ENCODE results near the gene CC2D2A. TPM values are rescaled to one million over a fixed set of nuclear protein-coding genes. Genes with fewer than 3 reads are reported as not detected.

The CC2D2A gene
- total and polyA plus RNA-seq, 2 of the 13 experiments (the other 11 are each of a cell fraction or from before 2014, with no cell fraction given): 4.2 to 7.2 TPM

DNA sequence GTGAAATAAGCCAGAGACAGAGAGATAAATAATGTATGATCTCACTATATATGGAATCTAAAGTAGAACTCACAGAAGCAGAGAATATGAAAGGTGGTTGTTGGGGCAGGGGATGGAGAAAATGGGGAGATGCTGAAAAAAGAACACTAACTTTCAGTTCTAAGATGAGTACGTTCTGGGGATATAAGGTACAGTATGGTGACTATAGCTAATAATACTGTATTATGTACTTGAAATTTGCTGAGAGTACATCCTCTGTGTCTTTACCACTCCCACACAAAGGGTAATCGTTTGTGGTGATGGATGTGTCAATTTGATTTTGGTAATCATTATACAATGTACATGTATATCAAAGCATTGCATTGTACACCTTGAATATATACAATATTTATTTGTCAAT, 178.9 kb downstream of the CC2D2A start (continued):
- TF ChIP-seq, protein P1, sequence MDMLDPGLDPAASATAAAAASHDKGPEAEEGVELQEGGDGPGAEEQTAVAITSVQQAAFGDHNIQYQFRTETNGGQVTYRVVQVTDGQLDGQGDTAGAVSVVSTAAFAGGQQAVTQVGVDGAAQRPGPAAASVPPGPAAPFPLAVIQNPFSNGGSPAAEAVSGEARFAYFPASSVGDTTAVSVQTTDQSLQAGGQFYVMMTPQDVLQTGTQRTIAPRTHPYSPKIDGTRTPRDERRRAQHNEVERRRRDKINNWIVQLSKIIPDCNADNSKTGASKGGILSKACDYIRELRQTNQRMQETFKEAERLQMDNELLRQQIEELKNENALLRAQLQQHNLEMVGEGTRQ (IDR thresholded peaks at IDR 0.05; ENCODE audit: low read depth, low read length): no peak
- TF ChIP-seq, protein P1 (CRISPR knock-in tag; IDR thresholded peaks at IDR 0.05; ENCODE audit: borderline replicate concordance): no peak
- TF ChIP-seq ZNF17 (CRISPR knock-in tag; IDR thresholded peaks at IDR 0.05): no peak
- no peak for TF ChIP-seq PRMT3 (CRISPR knock-in tag; IDR thresholded peaks at IDR 0.05; ENCODE audit: borderline replicate concordance, low read depth)

GRCh38 chr4:15649914-15650545, 180.3 kb downstream of the CC2D2A start:
- FAIRE-seq: peak; percentile 82
- ChIA-PET POLR2A (no interaction called here), CTCF (ENCODE audit: low intra/inter-chr PET ratio, low total read pairs) (interaction anchor here (1.6 kb wide), 1 partner anchor 171 kb away, joined by 18 read pairs; no protein-coding TSS in a partner anchor)
- Histone ChIP-seq H3K4me3 (replicated peaks in 1 of 3; ENCODE audit: insufficient read depth in 1 of 3, low read depth in 2 of 3, low read length in 3 of 3) (no peak overlapping the region), H2AFZ (ENCODE audit: low read length) (no peak overlapping the region), H3K4me2 (ENCODE audit: low read depth, low read length) (no peak overlapping the region), H4K20me1 (ENCODE audit: insufficient read depth, low read length) (peaks cover 10% of the 10 kb centered on the region), H3K9ac (ENCODE audit: insufficient read depth, low read depth, low read length) (no peak overlapping the region), H3K27me3 (ENCODE audit: control insufficient read depth in 1 of 2, insufficient read depth in 2 of 2, low read length in 2 of 2) (no peaks in the 10 kb centered on the region; a peak in 1 of 5 replicates), H3K27ac (ENCODE audit: extremely low read length, insufficient read depth, low read length) (no peak overlapping the region), H3K79me2 (ENCODE audit: insufficient read depth, low read length) (peaks cover 84% of the 10 kb centered on the region), H3K9me3 (ENCODE audit: low read length) (no peaks in the 10 kb centered on the region), H3K36me3 (replicated peaks in 1 of 2; ENCODE audit: control insufficient read depth in 1 of 2, insufficient read depth in 2 of 2, low read length in 2 of 2) (no peaks in the 10 kb centered on the region), H3K4me1 (ENCODE audit: insufficient read depth, low read length) (peaks cover 38% of the 10 kb centered on the region)
- WGBS (ENCODE audit: low lambda C conversion rate): 45% methylated on average over 5 of the region's 5 CpGs
- in situ Hi-C loops (cut with HindIII; ENCODE audit: extremely low pct_ligation_motif_present, low pct_unique_long_range_greater_than_20kb) (loop anchor here (5.0 to 25.0 kb wide), 2 partner anchors 173 to 638 kb away; partner anchors contain the start of gene CPEB2), intact Hi-C loops (cut with micrococcal nuclease; ENCODE audit: unreplicated experiment) (loop anchor here (1.0 to 10.0 kb wide), 3 partner anchors 171 to 645 kb away; partner anchors contain the start of gene CPEB2)
- peak; percentile 60 for ATAC-seq
- no TSS peak for BruUV-seq (replicated peaks)
- peak; percentile 59 for DNase-seq (ENCODE audit: low spot score)
- TF ChIP-seq DPF2 (CRISPR knock-in tag; IDR thresholded peaks at IDR 0.05; ENCODE audit: borderline replicate concordance, low read depth) (no peak), MTA1 (CRISPR knock-in tag; IDR thresholded peaks at IDR 0.05; ENCODE audit: borderline replicate concordance) (no peak), RXRB (CRISPR knock-in tag; IDR thresholded peaks at IDR 0.05; ENCODE audit: borderline replicate concordance) (no peak), NFE2L1 (CRISPR knock-in tag; IDR thresholded peaks at IDR 0.05; ENCODE audit: borderline replicate concordance) (no peak), ZNF280B (CRISPR knock-in tag; IDR thresholded peaks at IDR 0.05; ENCODE audit: borderline replicate concordance) (no peak), RAD21 (CRISPR knock-in tag; IDR thresholded peaks at IDR 0.05) (peak; percentile 51), ZC3H4 (CRISPR knock-in tag; IDR thresholded peaks at IDR 0.05; ENCODE audit: borderline replicate concordance) (no peak), ZNF34 (CRISPR knock-in tag; IDR thresholded peaks at IDR 0.05; ENCODE audit: borderline replicate concordance) (no peak), POLR2G (IDR thresholded peaks at IDR 0.05; ENCODE audit: low read depth, low read length) (no peak), ETV5 (CRISPR knock-in tag; IDR thresholded peaks at IDR 0.05; ENCODE audit: borderline replicate concordance) (peak; percentile 84; the same call in 1 of the 2 replicates)
- TF ChIP-seq, protein P2, sequence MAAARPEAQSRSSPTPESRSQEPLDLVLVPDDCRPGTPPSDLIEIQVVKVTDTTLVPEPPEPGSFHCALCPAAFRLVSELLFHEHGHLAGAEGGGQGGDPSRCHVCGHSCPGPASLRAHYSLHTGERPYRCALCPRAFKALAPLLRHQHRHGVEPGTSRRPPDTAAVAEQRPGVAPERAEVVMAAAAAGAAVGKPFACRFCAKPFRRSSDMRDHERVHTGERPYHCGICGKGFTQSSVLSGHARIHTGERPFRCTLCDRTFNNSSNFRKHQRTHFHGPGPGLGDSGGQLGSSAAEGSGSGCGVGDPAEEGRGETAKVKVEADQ (CRISPR knock-in tag; IDR thresholded peaks at IDR 0.05; ENCODE audit: borderline replicate concordance): no peak
- TF ChIP-seq, protein P3, sequence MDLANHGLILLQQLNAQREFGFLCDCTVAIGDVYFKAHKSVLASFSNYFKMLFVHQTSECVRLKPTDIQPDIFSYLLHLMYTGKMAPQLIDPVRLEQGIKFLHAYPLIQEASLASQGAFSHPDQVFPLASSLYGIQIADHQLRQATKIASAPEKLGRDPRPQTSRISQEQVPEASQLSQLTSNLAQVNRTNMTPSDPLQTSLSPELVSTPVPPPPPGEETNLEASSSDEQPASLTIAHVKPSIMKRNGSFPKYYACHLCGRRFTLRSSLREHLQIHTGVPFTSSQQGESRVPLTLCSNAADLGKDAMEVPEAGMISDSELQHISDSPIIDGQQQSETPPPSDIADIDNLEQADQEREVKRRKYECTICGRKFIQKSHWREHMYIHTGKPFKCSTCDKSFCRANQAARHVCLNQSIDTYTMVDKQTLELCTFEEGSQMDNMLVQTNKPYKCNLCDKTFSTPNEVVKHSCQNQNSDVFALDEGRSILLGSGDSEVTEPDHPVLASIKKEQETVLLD (CRISPR knock-in tag; IDR thresholded peaks at IDR 0.05; ENCODE audit: low read depth): no peak
